Cardiac muscle cell (in vitro differentiated cells and primary cell): ENCODE data around the gene MYH9. TPM values are rescaled to one million over a fixed set of nuclear protein-coding genes. Genes with fewer than 3 reads are reported as not detected.

Experiments
- DNase-seq, 2 donors: peaks; one replicate each; pipeline versions ENCODE4 v3.0.0 to v3.0.0-alpha.2; 2010 to 2017; ENCODE audit warnings: low read depth in 1 of 2, low spot score in 1 of 2
- H3K27ac ChIP-seq: fragments of 200-600 bp; sonication (generic); 2 replicates; pipeline ENCODE4 v1.5.1; 2016
- H3K27me3 ChIP-seq: fragments of 200-600 bp; sonication (generic); 2 replicates; pipeline ENCODE4 v1.6.0; 2016; ENCODE audit warnings: control low read depth
- H3K36me3 ChIP-seq: fragments of 200-600 bp; sonication (generic); 2 replicates; pipeline ENCODE4 v1.5.1; 2016; ENCODE audit warnings: control low read depth
- H3K4me1 ChIP-seq: fragments of 200-600 bp; sonication (generic); 2 replicates; pipeline ENCODE4 v1.8.1; 2017; ENCODE audit warnings: low read depth, mild to moderate bottlenecking, mixed run types
- H3K4me3 ChIP-seq: fragments of 200-600 bp; sonication (generic); 2 replicates; pipeline ENCODE4 v1.5.1; 2016; ENCODE audit warnings: mild to moderate bottlenecking
- H3K9me3 ChIP-seq: fragments of 200-600 bp; sonication (generic); 2 replicates; pipeline ENCODE4 v1.5.1; 2017; ENCODE audit warnings: low read depth, mild to moderate bottlenecking, control low read depth
- polyA plus RNA-seq: library from polyadenylated mRNA; unstranded; fragments of >200 nt; fragmentation: Nextera tagmentation; extraction: Ambion mirVana; gene quantifications from 2 replicates; pipeline ENCODE4 v1.2.1, GENCODE V29; 2016
- total RNA-seq: library from RNA; depleted of rRNA; stranded (reverse); fragments of >200 nt; gene quantifications from 2 replicates; pipeline ENCODE4 v1.2.3, GENCODE V29; 2016
- TF ChIP-seq, protein P1 (sequence below): IDR thresholded peaks from 2 replicates; pipeline ENCODE4 v1.5.1; 2012; ENCODE audit warnings: low read depth, mild to moderate bottlenecking, low read length

MYH9 gene
- total and polyA plus RNA-seq, 2 experiments from 2014 or later = 88.7 to 174 TPM

DNA sequence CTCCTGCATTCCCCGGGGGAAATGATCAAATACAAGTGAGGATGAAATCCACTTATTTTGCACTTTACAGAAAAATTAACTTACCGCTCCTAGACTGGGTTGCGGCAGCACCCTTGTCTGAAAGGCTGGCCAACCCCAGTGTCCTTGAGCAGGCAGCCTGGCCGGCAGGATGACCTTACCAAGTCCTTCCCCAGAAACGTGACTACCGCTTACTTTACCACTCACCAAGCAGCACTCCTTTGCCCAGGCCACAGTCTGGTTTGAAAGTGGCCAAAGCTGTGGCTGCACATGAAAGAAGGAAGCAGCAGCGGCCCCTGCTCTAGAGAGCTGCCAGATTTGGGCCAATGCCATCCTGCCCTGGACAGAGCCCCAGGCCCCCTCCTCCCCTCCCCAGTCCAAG, 20.3 kb downstream of the MYH9 start:
- peak overlapping the region; percentile 97 for H3K27ac ChIP-seq
- no peak overlapping the region for H3K4me3 ChIP-seq
- no peaks in the 10 kb centered on the region for H3K27me3 ChIP-seq
- TF ChIP-seq, protein P1, sequence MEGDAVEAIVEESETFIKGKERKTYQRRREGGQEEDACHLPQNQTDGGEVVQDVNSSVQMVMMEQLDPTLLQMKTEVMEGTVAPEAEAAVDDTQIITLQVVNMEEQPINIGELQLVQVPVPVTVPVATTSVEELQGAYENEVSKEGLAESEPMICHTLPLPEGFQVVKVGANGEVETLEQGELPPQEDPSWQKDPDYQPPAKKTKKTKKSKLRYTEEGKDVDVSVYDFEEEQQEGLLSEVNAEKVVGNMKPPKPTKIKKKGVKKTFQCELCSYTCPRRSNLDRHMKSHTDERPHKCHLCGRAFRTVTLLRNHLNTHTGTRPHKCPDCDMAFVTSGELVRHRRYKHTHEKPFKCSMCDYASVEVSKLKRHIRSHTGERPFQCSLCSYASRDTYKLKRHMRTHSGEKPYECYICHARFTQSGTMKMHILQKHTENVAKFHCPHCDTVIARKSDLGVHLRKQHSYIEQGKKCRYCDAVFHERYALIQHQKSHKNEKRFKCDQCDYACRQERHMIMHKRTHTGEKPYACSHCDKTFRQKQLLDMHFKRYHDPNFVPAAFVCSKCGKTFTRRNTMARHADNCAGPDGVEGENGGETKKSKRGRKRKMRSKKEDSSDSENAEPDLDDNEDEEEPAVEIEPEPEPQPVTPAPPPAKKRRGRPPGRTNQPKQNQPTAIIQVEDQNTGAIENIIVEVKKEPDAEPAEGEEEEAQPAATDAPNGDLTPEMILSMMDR = no peak
- DNase-seq = no peak
- peaks cover 82% of the 10 kb centered on the region for H3K4me1 ChIP-seq
- no peaks in the 10 kb centered on the region for H3K36me3 ChIP-seq
- no peaks in the 10 kb centered on the region for H3K9me3 ChIP-seq

DNA sequence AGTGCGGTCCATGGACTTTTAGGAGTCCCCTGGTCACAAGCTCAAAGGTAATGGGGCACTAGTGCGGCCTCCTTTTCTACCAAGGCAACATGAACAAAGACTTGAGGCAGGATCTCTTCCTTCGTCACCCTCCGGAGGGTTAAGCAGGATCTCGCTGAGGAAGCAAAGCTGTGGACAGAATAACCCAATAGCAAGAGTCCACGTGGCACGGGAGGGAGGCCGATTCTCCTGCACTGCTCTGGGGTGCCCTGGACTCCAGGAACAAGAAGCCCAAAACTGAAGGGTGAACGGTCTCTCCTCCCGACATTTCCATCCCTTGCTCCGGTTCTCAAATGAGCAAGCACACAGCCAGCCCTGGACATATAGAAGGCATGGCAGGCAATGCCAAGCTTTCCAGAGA, 20.7 kb downstream of the MYH9 start:
- TF ChIP-seq, protein P1 = no peak
- Histone ChIP-seq H3K4me3 (no peak overlapping the region), H3K4me1 (peaks cover 86% of the 10 kb centered on the region), H3K36me3 (no peaks in the 10 kb centered on the region), H3K27me3 (no peaks in the 10 kb centered on the region), H3K27ac (peak overlapping the region; percentile 97), H3K9me3 (no peaks in the 10 kb centered on the region)
- no peak for DNase-seq

DNA sequence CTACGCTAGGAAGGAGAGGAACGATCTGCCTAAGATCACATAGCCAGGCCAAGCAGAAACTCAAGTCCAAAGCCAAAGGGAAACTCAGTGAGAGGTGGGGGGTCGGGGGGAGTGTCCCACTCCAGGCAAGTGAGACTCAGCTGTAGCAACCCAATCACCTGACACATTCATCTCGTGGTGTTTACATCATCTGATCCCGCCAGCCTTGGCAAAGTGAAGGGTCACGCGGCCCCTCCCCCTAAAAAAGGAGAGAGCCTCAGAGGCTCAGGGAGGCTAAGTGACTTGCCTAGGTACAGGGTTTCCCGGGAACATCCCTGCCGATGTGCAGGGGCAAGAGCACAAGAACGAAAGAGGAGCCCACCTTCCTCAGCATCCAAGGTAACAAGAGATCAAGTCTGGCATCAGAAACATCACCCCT, 21.5 kb downstream of the MYH9 start:
- H3K4me1 ChIP-seq = peaks cover 92% of the 10 kb centered on the region
- H3K4me3 ChIP-seq = no peak overlapping the region
- no peaks in the 10 kb centered on the region for H3K36me3 ChIP-seq
- TF ChIP-seq, protein P1 = no peak
- no peak for DNase-seq
- H3K9me3 ChIP-seq = no peaks in the 10 kb centered on the region
- H3K27me3 ChIP-seq = no peaks in the 10 kb centered on the region
- H3K27ac ChIP-seq = peak overlapping the region; percentile 97

DNA sequence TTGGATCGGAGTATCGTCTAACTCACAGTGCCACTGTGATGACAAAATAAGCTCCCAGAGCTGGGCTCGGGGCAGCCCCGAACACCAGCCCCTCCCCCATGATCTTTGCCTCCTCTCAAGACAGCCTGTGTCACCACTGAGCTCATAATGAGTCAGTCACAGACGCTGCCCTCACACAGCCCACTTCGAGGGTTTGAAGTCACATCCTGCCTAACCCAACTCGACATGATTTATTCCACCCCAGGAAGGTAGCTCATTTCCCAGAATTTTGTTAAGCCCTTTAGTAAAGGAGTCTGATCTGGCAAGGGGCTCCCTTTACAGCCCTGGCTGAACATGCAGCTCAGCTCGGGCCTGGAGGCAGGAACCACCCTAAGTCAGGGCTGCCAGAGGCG, 22.8 kb downstream of the MYH9 start:
- TF ChIP-seq, protein P1 = no peak
- H3K4me3 ChIP-seq = no peak overlapping the region
- H3K36me3 ChIP-seq = no peaks in the 10 kb centered on the region
- H3K4me1 ChIP-seq = peaks cover 90% of the 10 kb centered on the region
- peak overlapping the region; percentile 52 for H3K27ac ChIP-seq
- H3K27me3 ChIP-seq = no peaks in the 10 kb centered on the region
- H3K9me3 ChIP-seq = no peaks in the 10 kb centered on the region
- peak in 1 of 2 donors; percentile 90 for DNase-seq

DNA sequence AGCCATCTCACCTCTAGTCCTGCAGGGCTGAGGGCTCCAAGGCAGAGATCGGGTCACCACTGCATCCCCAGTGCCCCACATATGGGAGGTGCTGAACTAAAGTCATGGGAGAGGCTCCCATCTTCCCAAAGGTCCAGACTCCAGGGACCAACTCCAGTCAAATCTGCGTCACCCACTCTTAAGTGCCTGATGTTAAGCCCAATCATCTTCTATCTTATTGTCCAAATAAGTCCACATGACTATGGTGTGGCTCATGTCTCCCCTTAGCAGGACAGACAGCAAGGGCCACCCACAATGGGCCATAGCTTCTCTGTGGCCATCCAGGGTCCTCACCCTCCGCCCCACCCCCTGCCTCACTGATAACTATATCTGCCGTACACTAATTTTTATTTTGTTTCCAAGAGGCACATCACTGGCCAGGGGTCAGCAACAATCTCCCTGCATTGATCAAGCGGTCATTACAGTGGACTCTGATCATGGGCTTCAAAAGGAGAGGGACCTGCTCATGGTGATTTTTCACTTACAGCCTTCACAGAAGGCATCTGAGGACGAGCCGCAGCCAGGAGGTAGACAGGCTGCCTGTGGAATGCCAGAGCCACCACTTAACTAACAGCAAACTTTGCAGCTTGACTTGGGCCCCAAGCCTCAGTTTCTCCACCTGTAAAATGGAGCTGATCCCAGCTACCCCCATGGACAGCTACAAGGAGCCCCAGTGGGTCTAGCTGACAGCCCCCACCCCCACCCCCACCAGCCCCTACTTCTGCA, 23.3 kb downstream of the MYH9 start:
- DNase-seq = no peak
- H3K27me3 ChIP-seq = no peaks in the 10 kb centered on the region
- H3K4me3 ChIP-seq = no peak overlapping the region
- TF ChIP-seq, protein P1 = no peak
- H3K9me3 ChIP-seq = no peaks in the 10 kb centered on the region
- H3K36me3 ChIP-seq = no peaks in the 10 kb centered on the region
- H3K27ac ChIP-seq = peak overlapping the region; percentile 52
- H3K4me1 ChIP-seq = peaks cover 85% of the 10 kb centered on the region
